Muscle of arm (tissue), 12 donors: ENCODE data around the gene SERTAD4. TPM values are rescaled to one million over a fixed set of nuclear protein-coding genes. Genes with fewer than 3 reads are reported as not detected.
"Not testable (repeated sequence)": the region's sequence is repeated elsewhere in the genome, so short reads cannot be mapped to it uniquely, and the experiment has no call there.

Source experiments
- DNase-seq: peaks from one replicate; pipeline ENCODE4 v3.0.0-alpha.2; 2013
- polyA plus RNA-seq, 12 donors: library from polyadenylated mRNA; unstranded; fragments of 120-200 nt; gene quantifications; one replicate each; pipeline ENCODE4 v1.2.1, GENCODE V29; 2013; ENCODE audit not compliant: insufficient read length in 12 of 12

Gene SERTAD4
- polyA plus RNA-seq, 12 donors: 5.8 to 21.4 (median 6.9) TPM; not detected in 1

- DNase-seq: no peak
These were observed 21.7 kb downstream of the SERTAD4 start for GRCh38 chr1:210254298-210254697.

- no peak for DNase-seq
These were observed 25.3 kb downstream of the SERTAD4 start for GRCh38 chr1:210257698-210258529.

GRCh38 chr1:210259561-210259960 lies 27.0 kb downstream of the SERTAD4 start:
- peak; percentile 51 for DNase-seq

- no peak for DNase-seq
These were observed 27.5 kb downstream of the SERTAD4 start for GRCh38 chr1:210260096-210260495.

GRCh38 chr1:210262167-210262896 lies 29.7 kb downstream of the SERTAD4 start:
- peak; percentile 97 for DNase-seq

- DNase-seq: no peak
These were observed 30.3 kb downstream of the SERTAD4 start for GRCh38 chr1:210262897-210263272.

- no peak for DNase-seq
These were observed 31.4 kb downstream of the SERTAD4 start for GRCh38 chr1:210263963-210264362.

- DNase-seq: no peak
These were observed 32.1 kb downstream of the SERTAD4 start for GRCh38 chr1:210264496-210265380.

- not testable (repeated sequence) for DNase-seq
These were observed 32.9 kb downstream of the SERTAD4 start for GRCh38 chr1:210265392-210265955.

GRCh38 chr1:210269981-210270380 lies 37.4 kb downstream of the SERTAD4 start:
- no peak for DNase-seq

- DNase-seq: peak; percentile 33
These were observed 40.1 kb downstream of the SERTAD4 start for GRCh38 chr1:210272666-210273065.

GRCh38 chr1:210280221-210280620 lies 47.6 kb downstream of the SERTAD4 start:
- DNase-seq: no peak

- DNase-seq: no peak
These were observed 55.5 kb downstream of the SERTAD4 start for GRCh38 chr1:210288116-210288515.

GRCh38 chr1:210289248-210289647 lies 56.7 kb downstream of the SERTAD4 start:
- DNase-seq: no peak

- DNase-seq: no peak
These were observed 58.6 kb downstream of the SERTAD4 start for GRCh38 chr1:210291081-210291764.

GRCh38 chr1:210291786-210292230 lies 59.2 kb downstream of the SERTAD4 start:
- peak; percentile 82 for DNase-seq

- DNase-seq: peak; percentile 85
These were observed 59.8 kb downstream of the SERTAD4 start for GRCh38 chr1:210292231-210292871.

- DNase-seq: peak; percentile 88
These were observed 60.6 kb downstream of the SERTAD4 start for GRCh38 chr1:210293171-210293607.

- peak; percentile 57 for DNase-seq
These were observed 62.6 kb downstream of the SERTAD4 start for GRCh38 chr1:210294999-210295745.
